Prostate gland (tissue), 2 donors: Measurements from ENCODE around the gene MTOR. TPM values are rescaled to one million over a fixed set of nuclear protein-coding genes. Genes with fewer than 3 reads are reported as not detected.
"Not testable (repeated sequence)": the region's sequence is repeated elsewhere in the genome, so short reads cannot be mapped to it uniquely, and the experiment has no call there.

Source experiments
- DNase-seq: peaks from one replicate; pipeline ENCODE4 v3.0.0-alpha.2; 2019; ENCODE audit warnings: low spot score
- H3K27ac ChIP-seq, 2 donors: fragments of 200-600 bp; sonication (generic); 2 replicates each; pipeline ENCODE4 v1.5.1; 2017 to 2019
- H3K27me3 ChIP-seq: fragments of 200-600 bp; sonication (generic); replicated peaks from 2 replicates; pipeline ENCODE4 v1.5.1; 2019; ENCODE audit not compliant: insufficient read depth
- H3K36me3 ChIP-seq, 2 donors: fragments of 200-600 bp; sonication (generic); 1 replicate in 1 of 2; 2 replicates in 1 of 2; pipeline versions ENCODE4 v1.5.1 to v1.8.1; 2017 to 2019
- H3K4me1 ChIP-seq: fragments of 200-600 bp; sonication (generic); replicated peaks from 2 replicates; pipeline ENCODE4 v1.5.1; 2019
- H3K4me3 ChIP-seq, 2 donors: fragments of 200-600 bp; sonication (generic); 2 replicates each; pipeline ENCODE4 v1.5.1; 2017 to 2019
- H3K9me3 ChIP-seq: fragments of 200-600 bp; sonication (generic); 2 replicates; pipeline ENCODE4 v1.5.1; 2017
- POLR2A ChIP-seq: fragments of 450-650 bp; IDR thresholded peaks from one replicate; pipeline ENCODE4 v1.6.1; 2016; ENCODE audit warnings: antibody characterized with exemption, mild to moderate bottlenecking
- POLR2AphosphoS5 ChIP-seq: sonication (generic); formaldehyde crosslinking; IDR thresholded peaks from one replicate; pipeline ENCODE4 v1.6.1; 2017; ENCODE audit warnings: antibody characterized with exemption
- WGBS: methylation state at CpG from one replicate; pipeline ENCODE4 v1.1.5; 2018; 5-methylcytosine and 5-hydroxymethylcytosine counted together
- intact Hi-C: fragments of 100-400 bp; cut with DNase I; formaldehyde crosslinking; loops from one replicate; pipeline ENCODE4 v1.14.2; 2022
- total RNA-seq, 2 donors: library from RNA; depleted of rRNA; stranded (reverse); fragments of >200 nt; gene quantifications; one replicate each; pipeline ENCODE4 v1.1.0, GENCODE V29; 2016
- TF ChIP-seq, protein P1 (sequence below), 4 experiments: fragments of 200-600 bp in 2 of 4; fragments of 450-650 bp in 2 of 4; sonication (generic) in 2 of 4; IDR thresholded peaks; 1 replicate in 3 of 4; 2 replicates in 1 of 4; pipeline ENCODE4 v1.5.1; 2016 to 2019; ENCODE audit warnings: antibody characterized with exemption in 4 of 4, mild to moderate bottlenecking in 2 of 4, moderate library complexity in 2 of 4

MTOR gene
- total RNA-seq, 2 donors from 2014 or later: 34.7 to 56.1 TPM

DNA sequence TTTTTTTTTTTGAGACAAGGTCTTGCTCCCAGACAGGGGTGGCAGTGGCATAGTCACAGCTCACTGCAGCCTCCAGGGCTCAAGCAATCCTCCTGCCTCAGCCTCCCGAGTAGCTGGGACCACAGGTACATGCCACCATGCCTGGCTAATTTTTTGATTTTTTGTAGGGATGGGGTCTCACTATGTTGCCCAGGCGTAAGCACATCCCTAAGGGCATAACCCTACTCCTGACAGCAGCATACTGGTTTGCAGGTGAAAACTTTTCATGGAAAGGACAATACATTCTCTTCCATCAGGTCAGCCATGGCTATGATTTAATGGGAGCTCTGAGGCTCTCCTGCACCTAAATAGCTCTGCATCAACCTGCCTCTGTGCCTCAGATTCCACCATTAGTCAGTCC, 40.0 kb upstream of the MTOR start:
- no peak for DNase-seq
- 90% methylated on average over 2 of the region's 2 CpGs for WGBS
- Histone ChIP-seq H3K4me3 (no peak overlapping the region), H3K9me3 (no peaks in the 10 kb centered on the region), H3K27ac (no peak overlapping the region), H3K4me1 (no peaks in the 10 kb centered on the region), H3K27me3 (no peaks in the 10 kb centered on the region), H3K36me3 (no peaks in the 10 kb centered on the region)
- intact Hi-C loops: no loop called here
- TF ChIP-seq POLR2A: no peak
- TF ChIP-seq POLR2AphosphoS5: no peak
- TF ChIP-seq, protein P1, sequence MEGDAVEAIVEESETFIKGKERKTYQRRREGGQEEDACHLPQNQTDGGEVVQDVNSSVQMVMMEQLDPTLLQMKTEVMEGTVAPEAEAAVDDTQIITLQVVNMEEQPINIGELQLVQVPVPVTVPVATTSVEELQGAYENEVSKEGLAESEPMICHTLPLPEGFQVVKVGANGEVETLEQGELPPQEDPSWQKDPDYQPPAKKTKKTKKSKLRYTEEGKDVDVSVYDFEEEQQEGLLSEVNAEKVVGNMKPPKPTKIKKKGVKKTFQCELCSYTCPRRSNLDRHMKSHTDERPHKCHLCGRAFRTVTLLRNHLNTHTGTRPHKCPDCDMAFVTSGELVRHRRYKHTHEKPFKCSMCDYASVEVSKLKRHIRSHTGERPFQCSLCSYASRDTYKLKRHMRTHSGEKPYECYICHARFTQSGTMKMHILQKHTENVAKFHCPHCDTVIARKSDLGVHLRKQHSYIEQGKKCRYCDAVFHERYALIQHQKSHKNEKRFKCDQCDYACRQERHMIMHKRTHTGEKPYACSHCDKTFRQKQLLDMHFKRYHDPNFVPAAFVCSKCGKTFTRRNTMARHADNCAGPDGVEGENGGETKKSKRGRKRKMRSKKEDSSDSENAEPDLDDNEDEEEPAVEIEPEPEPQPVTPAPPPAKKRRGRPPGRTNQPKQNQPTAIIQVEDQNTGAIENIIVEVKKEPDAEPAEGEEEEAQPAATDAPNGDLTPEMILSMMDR (IDR thresholded peaks at IDR 0.05): no peak

DNA sequence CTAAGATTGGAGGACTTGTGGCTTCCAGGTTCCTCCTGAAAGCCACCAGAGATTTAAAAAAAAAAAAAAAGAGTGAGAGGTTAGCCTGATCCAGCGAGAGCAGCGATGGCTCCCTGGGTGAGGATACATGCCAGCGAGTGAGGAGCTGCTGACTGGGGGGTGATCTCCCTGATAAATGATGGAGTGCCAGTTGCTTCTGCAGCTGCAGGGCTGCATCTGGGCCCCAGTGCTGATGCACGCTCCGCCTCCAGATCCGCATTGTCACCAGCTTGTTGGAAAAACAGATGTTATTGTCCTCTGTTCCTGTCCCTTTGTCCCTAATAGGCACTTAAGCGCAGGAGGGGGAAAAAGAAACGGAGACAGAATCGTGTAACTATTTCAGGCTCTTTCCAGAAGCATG, 39.2 kb upstream of the MTOR start:
- no peak overlapping the region for H3K4me3 ChIP-seq
- TF ChIP-seq, protein P1 (IDR thresholded peaks at IDR 0.05): no peak
- TF ChIP-seq POLR2A (no peak), POLR2AphosphoS5 (no peak)
- no peak for DNase-seq
- intact Hi-C loops: no loop called here
- H3K9me3 ChIP-seq: no peaks in the 10 kb centered on the region
- WGBS: 65% methylated on average over 9 of the region's 9 CpGs
- no peaks in the 10 kb centered on the region for H3K27me3 ChIP-seq
- no peaks in the 10 kb centered on the region for H3K36me3 ChIP-seq
- H3K4me1 ChIP-seq: no peaks in the 10 kb centered on the region
- H3K27ac ChIP-seq: no peak overlapping the region

DNA sequence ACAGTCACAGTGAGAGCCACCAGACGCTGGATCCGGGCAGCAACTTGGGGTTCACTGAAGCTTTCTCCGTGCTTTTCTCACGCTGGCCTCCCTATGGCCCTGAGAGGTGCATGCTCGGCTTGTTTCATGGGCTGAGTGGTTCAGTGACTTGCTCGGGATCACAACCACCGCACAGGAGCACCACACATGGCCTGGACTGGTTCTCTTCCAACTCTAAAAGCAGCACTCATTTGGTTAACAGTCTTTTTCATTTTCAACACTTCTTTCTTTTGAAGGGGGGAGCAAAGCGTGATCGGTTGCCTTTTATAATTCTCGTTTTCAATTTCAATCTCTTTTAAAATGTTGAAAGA, 36.8 kb upstream of the MTOR start:
- no peaks in the 10 kb centered on the region for H3K36me3 ChIP-seq
- TF ChIP-seq POLR2A (no peak), POLR2AphosphoS5 (no peak)
- TF ChIP-seq, protein P1 (IDR thresholded peaks at IDR 0.05): no peak
- H3K27ac ChIP-seq: no peak overlapping the region
- no peaks in the 10 kb centered on the region for H3K9me3 ChIP-seq
- 67% methylated on average over 10 of the region's 10 CpGs for WGBS
- intact Hi-C loops: no loop called here
- H3K4me3 ChIP-seq: no peak overlapping the region
- no peaks in the 10 kb centered on the region for H3K4me1 ChIP-seq
- no peak for DNase-seq
- H3K27me3 ChIP-seq: no peaks in the 10 kb centered on the region

DNA sequence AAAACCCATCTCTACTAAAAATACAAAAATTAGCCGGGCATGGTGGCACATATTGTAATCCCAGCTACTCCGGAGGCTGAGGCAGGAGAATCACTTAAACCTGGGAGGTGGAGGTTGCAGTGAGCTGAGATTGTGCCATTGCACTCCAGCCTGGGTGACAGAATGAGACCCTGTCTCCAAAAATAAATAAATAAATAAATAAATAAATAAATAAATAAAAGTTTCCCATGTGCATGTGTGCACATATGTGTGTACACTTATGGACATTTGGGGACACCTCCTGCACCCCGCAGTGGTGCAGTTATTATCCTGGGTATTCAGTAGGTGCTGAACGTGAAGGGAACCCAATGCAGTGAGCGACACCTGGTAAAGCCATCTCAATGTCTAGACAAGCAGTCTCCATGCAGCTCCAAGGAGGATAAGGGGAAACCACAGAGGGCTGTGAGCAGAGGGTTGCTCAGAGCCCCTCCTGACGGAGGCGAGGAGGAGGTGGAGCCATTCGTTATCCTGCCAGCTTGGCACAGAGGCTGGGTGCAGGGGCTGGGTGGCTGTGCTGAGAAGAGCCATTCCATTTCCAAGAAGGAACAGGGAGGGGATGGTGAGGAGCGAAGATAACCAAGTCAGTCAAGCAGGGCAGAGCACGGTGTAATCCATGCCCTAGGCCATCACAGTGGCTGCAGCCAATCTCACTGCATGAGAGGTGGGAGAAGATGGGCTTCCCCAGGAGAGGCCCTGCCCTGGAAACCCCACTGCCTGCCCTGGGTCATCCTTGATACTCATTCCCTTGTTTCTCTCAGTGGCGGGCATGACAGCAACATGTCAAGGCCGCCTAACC, 36.3 kb upstream of the MTOR start:
- Histone ChIP-seq H3K27me3 (no peaks in the 10 kb centered on the region), H3K9me3 (no peaks in the 10 kb centered on the region), H3K4me1 (no peaks in the 10 kb centered on the region), H3K4me3 (no peak overlapping the region), H3K27ac (no peak overlapping the region), H3K36me3 (no peaks in the 10 kb centered on the region)
- intact Hi-C loops: no loop called here
- DNase-seq: no peak
- 86% methylated on average over 12 of the region's 12 CpGs for WGBS
- TF ChIP-seq POLR2A: no peak
- TF ChIP-seq, protein P1 (IDR thresholded peaks at IDR 0.05): no peak
- TF ChIP-seq POLR2AphosphoS5: no peak

DNA sequence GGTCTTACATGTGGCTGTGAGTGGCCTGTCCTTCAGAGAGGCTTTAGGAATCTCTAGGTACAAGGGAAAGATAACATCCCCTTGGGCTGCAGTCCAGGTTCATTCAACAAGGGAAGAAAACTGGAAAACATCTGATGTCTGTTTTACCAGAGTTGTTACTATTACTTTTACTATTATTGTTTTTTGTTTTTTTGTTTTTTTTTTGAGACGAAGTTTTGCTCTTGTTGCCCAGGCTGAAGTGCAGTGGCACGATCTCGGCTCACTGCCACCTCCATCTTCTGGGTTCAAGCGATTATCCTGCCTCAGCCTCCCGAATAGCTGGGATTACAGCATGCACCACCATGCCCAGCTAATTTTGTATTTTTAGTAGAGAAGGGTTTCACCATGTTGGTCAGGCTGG, 35.4 kb upstream of the MTOR start:
- H3K36me3 ChIP-seq, H3K27ac ChIP-seq, H3K9me3 ChIP-seq, H3K4me3 ChIP-seq, H3K4me1 ChIP-seq, DNase-seq, intact Hi-C loops, H3K27me3 ChIP-seq: not testable (repeated sequence)
- WGBS: 97% methylated on average over 5 of the region's 5 CpGs
